Memory B cell (primary cell): ENCODE results near the gene KRT28.
"Not testable (repeated sequence)": the region's sequence is repeated elsewhere in the genome, so short reads cannot be mapped to it uniquely, and the experiment has no call there.

Source experiments
- ATAC-seq: fragments of 150-1000 bp; cut with Tn5 transposase; 2 replicates; pipeline ENCODE4 v1.10.0; 2021; ENCODE audit warnings: low read depth, mild to moderate bottlenecking, moderate library complexity
- DNase-seq, 2 donors: peaks; one replicate each; pipeline ENCODE4 v3.0.0; 2022; ENCODE audit warnings: low spot score in 2 of 2
- H3K27ac Mint-ChIP-seq: one replicate; pipeline ENCODE4 v1.8.0; 2022; ENCODE audit warnings: mild to moderate bottlenecking, moderate library complexity, mixed read lengths
- H3K27me3 Mint-ChIP-seq: one replicate; pipeline ENCODE4 v1.8.0; 2022; ENCODE audit warnings: mixed read lengths
- H3K36me3 Mint-ChIP-seq: one replicate; pipeline ENCODE4 v1.8.0; 2022; ENCODE audit warnings: mild to moderate bottlenecking, mixed read lengths
- H3K4me1 Mint-ChIP-seq: one replicate; pipeline ENCODE4 v1.8.0; 2022; ENCODE audit warnings: mixed read lengths
- H3K4me3 Mint-ChIP-seq: one replicate; pipeline ENCODE4 v1.8.0; 2022; ENCODE audit warnings: mild to moderate bottlenecking, moderate library complexity, mixed read lengths
- H3K9me3 Mint-ChIP-seq: one replicate; pipeline ENCODE4 v1.8.0; 2022; ENCODE audit warnings: mixed read lengths

KRT28 gene

GRCh38 chr17:40825599-40825998 is 25.8 kb upstream of the KRT28 start:
- Mint-ChIP-seq H3K27me3 (peaks cover 11% of the 10 kb centered on the region), H3K27ac (no peak overlapping the region), H3K9me3 (peaks cover 4% of the 10 kb centered on the region), H3K4me3 (no peak overlapping the region), H3K36me3 (peaks cover 27% of the 10 kb centered on the region), H3K4me1 (peaks cover 2% of the 10 kb centered on the region)
- DNase-seq (no peak), ATAC-seq (no peak)

GRCh38 chr17:40824015-40824832 is 24.5 kb upstream of the KRT28 start:
- peaks cover 2% of the 10 kb centered on the region for H3K4me1 Mint-ChIP-seq
- H3K9me3 Mint-ChIP-seq: peaks cover 1% of the 10 kb centered on the region
- H3K27ac Mint-ChIP-seq: no peak overlapping the region
- DNase-seq (no peak), ATAC-seq (no peak)
- peaks cover 25% of the 10 kb centered on the region for H3K36me3 Mint-ChIP-seq
- no peak overlapping the region for H3K4me3 Mint-ChIP-seq
- peaks cover 11% of the 10 kb centered on the region for H3K27me3 Mint-ChIP-seq

- peaks cover 7% of the 10 kb centered on the region for H3K4me1 Mint-ChIP-seq
- H3K27me3 Mint-ChIP-seq: peaks cover 9% of the 10 kb centered on the region
- H3K27ac Mint-ChIP-seq: no peak within 1 kb of the TSS
- H3K36me3 Mint-ChIP-seq: peaks cover 19% of the 10 kb centered on the region
- DNase-seq: no peak
- no peak for ATAC-seq
- H3K9me3 Mint-ChIP-seq: peaks cover 4% of the 10 kb centered on the region
- H3K4me3 Mint-ChIP-seq: no peak within 1 kb of the TSS
These were observed 22.5 kb upstream of the KRT28 start, which contains the start of gene KRT10 for GRCh38 chr17:40822132-40822812. TSS of gene KRT10 (minus strand) at chr17:40822614. CDS start at chr17:40822585, 29 bp downstream.

- DNase-seq: no peak
- peaks cover 9% of the 10 kb centered on the region for H3K4me1 Mint-ChIP-seq
- H3K27me3 Mint-ChIP-seq: peaks cover 7% of the 10 kb centered on the region
- H3K9me3 Mint-ChIP-seq: peaks cover 6% of the 10 kb centered on the region
- ATAC-seq: no peak
- H3K27ac Mint-ChIP-seq: no peak overlapping the region
- no peak overlapping the region for H3K4me3 Mint-ChIP-seq
- H3K36me3 Mint-ChIP-seq: peaks cover 23% of the 10 kb centered on the region
These were observed 21.8 kb upstream of the KRT28 start for GRCh38 chr17:40821536-40821935.

GRCh38 chr17:40820228-40820838 is 20.6 kb upstream of the KRT28 start:
- DNase-seq (no peak), ATAC-seq (no peak)
- H3K27ac Mint-ChIP-seq: no peak overlapping the region
- peaks cover 19% of the 10 kb centered on the region for H3K36me3 Mint-ChIP-seq
- peaks cover 1% of the 10 kb centered on the region for H3K27me3 Mint-ChIP-seq
- H3K4me3 Mint-ChIP-seq: peak overlapping the region; percentile 8
- peaks cover 5% of the 10 kb centered on the region for H3K9me3 Mint-ChIP-seq
- peaks cover 9% of the 10 kb centered on the region for H3K4me1 Mint-ChIP-seq

GRCh38 chr17:40819528-40820125 is 19.9 kb upstream of the KRT28 start:
- H3K4me3 Mint-ChIP-seq: peak overlapping the region; percentile 65
- peak overlapping the region; percentile 24 for H3K27ac Mint-ChIP-seq
- H3K36me3 Mint-ChIP-seq: peaks cover 20% of the 10 kb centered on the region
- H3K27me3 Mint-ChIP-seq: peaks cover 4% of the 10 kb centered on the region
- peaks cover 9% of the 10 kb centered on the region for H3K4me1 Mint-ChIP-seq
- H3K9me3 Mint-ChIP-seq: peaks cover 6% of the 10 kb centered on the region
- ATAC-seq (no peak), DNase-seq (no peak)

GRCh38 chr17:40818733-40819527 is 19.2 kb upstream of the KRT28 start:
- peaks cover 7% of the 10 kb centered on the region for H3K4me1 Mint-ChIP-seq
- H3K9me3 Mint-ChIP-seq: peaks cover 7% of the 10 kb centered on the region
- peak overlapping the region; percentile 91 for H3K27ac Mint-ChIP-seq
- peak overlapping the region; percentile 84 for H3K4me3 Mint-ChIP-seq
- peak; percentile 90 for ATAC-seq
- H3K36me3 Mint-ChIP-seq: peaks cover 22% of the 10 kb centered on the region
- H3K27me3 Mint-ChIP-seq: peaks cover 8% of the 10 kb centered on the region
- DNase-seq: peak; percentile 72 to 82

- peaks cover 7% of the 10 kb centered on the region for H3K9me3 Mint-ChIP-seq
- peaks cover 7% of the 10 kb centered on the region for H3K4me1 Mint-ChIP-seq
- no peak for ATAC-seq
- H3K27ac Mint-ChIP-seq: peak overlapping the region; percentile 91
- peak overlapping the region; percentile 84 for H3K4me3 Mint-ChIP-seq
- H3K27me3 Mint-ChIP-seq: peaks cover 10% of the 10 kb centered on the region
- DNase-seq: no peak
- peaks cover 22% of the 10 kb centered on the region for H3K36me3 Mint-ChIP-seq
These were observed 18.6 kb upstream of the KRT28 start for GRCh38 chr17:40818343-40818732.

GRCh38 chr17:40817103-40817682 is 17.4 kb upstream of the KRT28 start:
- peaks cover 18% of the 10 kb centered on the region for H3K36me3 Mint-ChIP-seq
- H3K4me1 Mint-ChIP-seq: peaks cover 7% of the 10 kb centered on the region
- H3K4me3 Mint-ChIP-seq: peak overlapping the region; percentile 72
- H3K9me3 Mint-ChIP-seq: peaks cover 7% of the 10 kb centered on the region
- no peak for DNase-seq
- no peak overlapping the region for H3K27ac Mint-ChIP-seq
- no peak for ATAC-seq
- H3K27me3 Mint-ChIP-seq: peaks cover 16% of the 10 kb centered on the region

GRCh38 chr17:40816569-40816968 is 16.8 kb upstream of the KRT28 start:
- H3K27me3 Mint-ChIP-seq: peaks cover 17% of the 10 kb centered on the region
- no peak overlapping the region for H3K4me3 Mint-ChIP-seq
- ATAC-seq: no peak
- H3K27ac Mint-ChIP-seq: no peak overlapping the region
- peaks cover 15% of the 10 kb centered on the region for H3K36me3 Mint-ChIP-seq
- H3K9me3 Mint-ChIP-seq: peaks cover 7% of the 10 kb centered on the region
- H3K4me1 Mint-ChIP-seq: peaks cover 7% of the 10 kb centered on the region
- DNase-seq: no peak

GRCh38 chr17:40815381-40815780 is 15.6 kb upstream of the KRT28 start:
- Mint-ChIP-seq H3K27me3 (peaks cover 23% of the 10 kb centered on the region), H3K36me3 (peaks cover 15% of the 10 kb centered on the region), H3K4me3 (no peak overlapping the region), H3K9me3 (peaks cover 7% of the 10 kb centered on the region), H3K4me1 (peaks cover 7% of the 10 kb centered on the region), H3K27ac (no peak overlapping the region)
- ATAC-seq (no peak), DNase-seq (no peak)

- H3K9me3 Mint-ChIP-seq, ATAC-seq, H3K4me1 Mint-ChIP-seq, H3K27ac Mint-ChIP-seq, DNase-seq, H3K4me3 Mint-ChIP-seq: not testable (repeated sequence)
- Mint-ChIP-seq H3K27me3 (peaks cover 27% of the 10 kb centered on the region), H3K36me3 (peaks cover 13% of the 10 kb centered on the region)
These were observed 14.9 kb upstream of the KRT28 start for GRCh38 chr17:40814657-40815056.

GRCh38 chr17:40813804-40814203 is 14.0 kb upstream of the KRT28 start:
- Mint-ChIP-seq H3K4me3 (no peak overlapping the region), H3K36me3 (peaks cover 13% of the 10 kb centered on the region), H3K9me3 (peaks cover 7% of the 10 kb centered on the region), H3K27me3 (peaks cover 27% of the 10 kb centered on the region), H3K4me1 (peaks cover 7% of the 10 kb centered on the region), H3K27ac (no peak overlapping the region)
- ATAC-seq (no peak), DNase-seq (no peak)
